SK-N-SH treated with all-trans-retinoic acid at 6 μM for 48 hours (cell line): ENCODE data around the gene GNG8.

ENCODE experiments used
- ATAC-seq: fragments of 200-7000 bp; cut with Tn5 transposase; 3 replicates; pipeline ENCODE4 v1.9.1; 2020; ENCODE audit warnings: mild to moderate bottlenecking, moderate library complexity
- ARNTL ChIP-seq: fragments of 450-650 bp; formaldehyde crosslinking; IDR thresholded peaks from 2 replicates; pipeline ENCODE4 v1.5.0; 2020; ENCODE audit warnings: low read depth, mild to moderate bottlenecking, moderate library complexity, borderline replicate concordance
- BACH2 ChIP-seq: fragments of 250-450 bp; sonication (Bioruptor Pico); IDR thresholded peaks from 2 replicates; pipeline ENCODE4 v1.9.0; 2021; ENCODE audit warnings: mild to moderate bottlenecking, borderline replicate concordance
- CSDC2 ChIP-seq: fragments of 250-450 bp; sonication (Bioruptor Pico); IDR thresholded peaks from 2 replicates; pipeline ENCODE4 v1.5.0; 2020; ENCODE audit warnings: mild to moderate bottlenecking, moderate library complexity
- ESRRG ChIP-seq: fragments of 250-450 bp; sonication (Bioruptor Pico); IDR thresholded peaks from 2 replicates; pipeline ENCODE4 v1.6.1; 2021; ENCODE audit warnings: mild to moderate bottlenecking
- GLIS3 ChIP-seq: fragments of 250-450 bp; sonication (Bioruptor Pico); IDR thresholded peaks from 2 replicates; pipeline ENCODE4 v1.5.0; 2020; ENCODE audit warnings: mild to moderate bottlenecking, moderate library complexity
- ISL1 ChIP-seq: fragments of 250-450 bp; sonication (Bioruptor Pico); IDR thresholded peaks from 2 replicates; pipeline ENCODE4 v2.1.2; 2022; ENCODE audit warnings: mild to moderate bottlenecking, moderate library complexity
- OSR1 ChIP-seq: fragments of 250-450 bp; sonication (Bioruptor Pico); IDR thresholded peaks from 2 replicates; pipeline ENCODE4 v1.8.0; 2022; ENCODE audit warnings: moderate library complexity, mild to moderate bottlenecking, inconsistent platforms
- POU6F1 ChIP-seq: fragments of 250-450 bp; sonication (Bioruptor Pico); IDR thresholded peaks from 2 replicates; pipeline ENCODE4 v1.8.0; 2021; ENCODE audit warnings: low read depth, mild to moderate bottlenecking, moderate library complexity, borderline replicate concordance
- PPARA ChIP-seq: fragments of 250-450 bp; sonication (Bioruptor Pico); IDR thresholded peaks from 2 replicates; pipeline ENCODE4 v1.5.0; 2020; ENCODE audit warnings: mild to moderate bottlenecking, borderline replicate concordance
- RARB ChIP-seq: fragments of 250-450 bp; sonication (Bioruptor Pico); IDR thresholded peaks from 2 replicates; pipeline ENCODE4 v1.8.0; 2021; ENCODE audit warnings: mild to moderate bottlenecking, moderate library complexity
- SNAI2 ChIP-seq: fragments of 250-450 bp; sonication (Bioruptor Pico); IDR thresholded peaks from 2 replicates; pipeline ENCODE4 v1.5.0; 2020; ENCODE audit warnings: mild to moderate bottlenecking, moderate library complexity
- TCF4 ChIP-seq: fragments of 250-450 bp; sonication (Bioruptor Pico); IDR thresholded peaks from 2 replicates; pipeline ENCODE4 v1.8.0; 2021; ENCODE audit warnings: mild to moderate bottlenecking, moderate library complexity, borderline replicate concordance
- TOX ChIP-seq: fragments of 250-450 bp; sonication (Bioruptor Pico); IDR thresholded peaks from 2 replicates; pipeline ENCODE4 v1.8.0; 2021; ENCODE audit warnings: mild to moderate bottlenecking, moderate library complexity, borderline replicate concordance
- TSHZ2 ChIP-seq: fragments of 250-450 bp; sonication (Bioruptor Pico); IDR thresholded peaks from 2 replicates; pipeline ENCODE4 v1.5.0; 2020; ENCODE audit warnings: mild to moderate bottlenecking, moderate library complexity
- ZC3H10 ChIP-seq: fragments of 250-450 bp; sonication (Bioruptor Pico); IDR thresholded peaks from 2 replicates; pipeline ENCODE4 v1.5.1; 2021; ENCODE audit warnings: mild to moderate bottlenecking, moderate library complexity
- ZFP30 ChIP-seq: fragments of 450-650 bp; formaldehyde crosslinking; IDR thresholded peaks from 2 replicates; pipeline ENCODE4 v1.5.0; 2022; ENCODE audit warnings: mild to moderate bottlenecking, moderate library complexity
- ZNF70 ChIP-seq: fragments of 450-650 bp; formaldehyde crosslinking; IDR thresholded peaks from 2 replicates; pipeline ENCODE4 v1.5.0; 2020; ENCODE audit warnings: mild to moderate bottlenecking, moderate library complexity
- ZNF8 ChIP-seq: fragments of 450-650 bp; formaldehyde crosslinking; IDR thresholded peaks from 2 replicates; pipeline ENCODE4 v1.5.0; 2020; ENCODE audit warnings: mild to moderate bottlenecking, moderate library complexity
- TF ChIP-seq, protein P1 (sequence below): fragments of 250-450 bp; sonication (Bioruptor Pico); IDR thresholded peaks from 2 replicates; pipeline ENCODE4 v1.8.0; 2020; ENCODE audit warnings: mild to moderate bottlenecking, moderate library complexity, borderline replicate concordance
- TF ChIP-seq, protein P2 (sequence below): fragments of 250-450 bp; sonication (Bioruptor Pico); IDR thresholded peaks from 2 replicates; pipeline ENCODE4 v1.5.1; 2021; ENCODE audit warnings: mild to moderate bottlenecking, moderate library complexity
- TF ChIP-seq, protein P3 (sequence below): fragments of 250-450 bp; sonication (Bioruptor Pico); IDR thresholded peaks from 2 replicates; pipeline ENCODE4 v1.5.1; 2020; ENCODE audit warnings: low read depth, mild to moderate bottlenecking, moderate library complexity

Gene GNG8

GRCh38 chr19:46665072-46665471 lies 29.1 kb upstream of the GNG8 start:
- no peak for ATAC-seq
- no peak for TF ChIP-seq ESRRG (CRISPR knock-in tag)
- no peak for TF ChIP-seq POU6F1 (CRISPR knock-in tag)
- TF ChIP-seq, protein P1, sequence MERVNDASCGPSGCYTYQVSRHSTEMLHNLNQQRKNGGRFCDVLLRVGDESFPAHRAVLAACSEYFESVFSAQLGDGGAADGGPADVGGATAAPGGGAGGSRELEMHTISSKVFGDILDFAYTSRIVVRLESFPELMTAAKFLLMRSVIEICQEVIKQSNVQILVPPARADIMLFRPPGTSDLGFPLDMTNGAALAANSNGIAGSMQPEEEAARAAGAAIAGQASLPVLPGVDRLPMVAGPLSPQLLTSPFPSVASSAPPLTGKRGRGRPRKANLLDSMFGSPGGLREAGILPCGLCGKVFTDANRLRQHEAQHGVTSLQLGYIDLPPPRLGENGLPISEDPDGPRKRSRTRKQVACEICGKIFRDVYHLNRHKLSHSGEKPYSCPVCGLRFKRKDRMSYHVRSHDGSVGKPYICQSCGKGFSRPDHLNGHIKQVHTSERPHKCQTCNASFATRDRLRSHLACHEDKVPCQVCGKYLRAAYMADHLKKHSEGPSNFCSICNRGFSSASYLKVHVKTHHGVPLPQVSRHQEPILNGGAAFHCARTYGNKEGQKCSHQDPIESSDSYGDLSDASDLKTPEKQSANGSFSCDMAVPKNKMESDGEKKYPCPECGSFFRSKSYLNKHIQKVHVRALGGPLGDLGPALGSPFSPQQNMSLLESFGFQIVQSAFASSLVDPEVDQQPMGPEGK (CRISPR knock-in tag) = no peak
- TF ChIP-seq, protein P2, sequence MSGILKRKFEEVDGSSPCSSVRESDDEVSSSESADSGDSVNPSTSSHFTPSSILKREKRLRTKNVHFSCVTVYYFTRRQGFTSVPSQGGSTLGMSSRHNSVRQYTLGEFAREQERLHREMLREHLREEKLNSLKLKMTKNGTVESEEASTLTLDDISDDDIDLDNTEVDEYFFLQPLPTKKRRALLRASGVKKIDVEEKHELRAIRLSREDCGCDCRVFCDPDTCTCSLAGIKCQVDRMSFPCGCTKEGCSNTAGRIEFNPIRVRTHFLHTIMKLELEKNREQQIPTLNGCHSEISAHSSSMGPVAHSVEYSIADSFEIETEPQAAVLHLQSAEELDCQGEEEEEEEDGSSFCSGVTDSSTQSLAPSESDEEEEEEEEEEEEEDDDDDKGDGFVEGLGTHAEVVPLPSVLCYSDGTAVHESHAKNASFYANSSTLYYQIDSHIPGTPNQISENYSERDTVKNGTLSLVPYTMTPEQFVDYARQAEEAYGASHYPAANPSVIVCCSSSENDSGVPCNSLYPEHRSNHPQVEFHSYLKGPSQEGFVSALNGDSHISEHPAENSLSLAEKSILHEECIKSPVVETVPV (CRISPR knock-in tag) = no peak
- no peak for TF ChIP-seq ZNF70 (CRISPR knock-in tag)
- TF ChIP-seq ZNF8 = no peak
- no peak for TF ChIP-seq BACH2 (CRISPR knock-in tag)
- no peak for TF ChIP-seq CSDC2 (CRISPR knock-in tag)
- TF ChIP-seq, all 23 proteins: peak for 0

- no peak for TF ChIP-seq PPARA (CRISPR knock-in tag)
- TF ChIP-seq POU6F1 (CRISPR knock-in tag) = no peak
- TF ChIP-seq SNAI2 (CRISPR knock-in tag) = no peak
- no peak for TF ChIP-seq ISL1 (CRISPR knock-in tag)
- no peak for TF ChIP-seq TOX (CRISPR knock-in tag)
- TF ChIP-seq BACH2 (CRISPR knock-in tag) = no peak
- TF ChIP-seq, protein P1 (CRISPR knock-in tag) = no peak
- TF ChIP-seq, protein P3, sequence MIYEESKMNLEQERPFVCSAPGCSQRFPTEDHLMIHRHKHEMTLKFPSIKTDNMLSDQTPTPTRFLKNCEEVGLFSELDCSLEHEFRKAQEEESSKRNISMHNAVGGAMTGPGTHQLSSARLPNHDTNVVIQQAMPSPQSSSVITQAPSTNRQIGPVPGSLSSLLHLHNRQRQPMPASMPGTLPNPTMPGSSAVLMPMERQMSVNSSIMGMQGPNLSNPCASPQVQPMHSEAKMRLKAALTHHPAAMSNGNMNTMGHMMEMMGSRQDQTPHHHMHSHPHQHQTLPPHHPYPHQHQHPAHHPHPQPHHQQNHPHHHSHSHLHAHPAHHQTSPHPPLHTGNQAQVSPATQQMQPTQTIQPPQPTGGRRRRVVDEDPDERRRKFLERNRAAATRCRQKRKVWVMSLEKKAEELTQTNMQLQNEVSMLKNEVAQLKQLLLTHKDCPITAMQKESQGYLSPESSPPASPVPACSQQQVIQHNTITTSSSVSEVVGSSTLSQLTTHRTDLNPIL (CRISPR knock-in tag) = no peak
- TF ChIP-seq ZC3H10 = no peak
- no peak for TF ChIP-seq OSR1
- no peak for TF ChIP-seq GLIS3 (CRISPR knock-in tag)
- TF ChIP-seq ZNF70 (CRISPR knock-in tag) = no peak
- no peak for TF ChIP-seq TSHZ2 (CRISPR knock-in tag)
- TF ChIP-seq ZNF8 = no peak
- TF ChIP-seq ZFP30 (CRISPR knock-in tag) = no peak
- TF ChIP-seq ARNTL (CRISPR knock-in tag) = no peak
- no peak for TF ChIP-seq RARB (CRISPR knock-in tag)
- no peak for TF ChIP-seq TCF4 (CRISPR knock-in tag)
- peak; percentile 81 for ATAC-seq
Measured at GRCh38 chr19:46661735-46662592, 26.0 kb upstream of the GNG8 start.
